A549 (cell line): ENCODE results near the gene ADPRHL1.

Source experiments
- CTCF ChIP-seq: fragments of >200 bp; sonication (Bioruptor Twin); formaldehyde crosslinking; IDR thresholded peaks from 3 replicates; pipeline ENCODE4 v1.5.1; 2016
- E2F6 ChIP-seq: IDR thresholded peaks from 2 replicates; pipeline ENCODE4 v1.6.1; 2012; ENCODE audit warnings: low read depth, borderline replicate concordance
- JUN ChIP-seq, 2 experiments: fragments of >200 bp; sonication (Bioruptor Twin); formaldehyde crosslinking; IDR thresholded peaks; 2 replicates in 1 of 2; 3 replicates in 1 of 2; pipeline ENCODE4 v1.6.1; 2016 to 2017
- RCOR1 ChIP-seq: fragments of 150-350 bp; IDR thresholded peaks from 2 replicates; pipeline ENCODE4 v1.6.1; 2014; ENCODE audit warnings: antibody characterized with exemption, low read length, low read depth
- REST ChIP-seq: fragments of 200-600 bp; sonication (generic); IDR thresholded peaks from 2 replicates; pipeline ENCODE4 v1.6.1; 2016; ENCODE audit warnings: antibody characterized with exemption, mild to moderate bottlenecking, moderate library complexity

GRCh38 chr13:113497217-113497616 is 43.9 kb upstream of the ADPRHL1 start:
- TF ChIP-seq RCOR1 (no peak), JUN (IDR thresholded peaks at IDR 0.05) (no peak), CTCF (no peak), REST (no peak), E2F6 (no peak)
